Sigmoid colon (tissue), 7 donors: ENCODE data around the gene FBXL19. TPM values are rescaled to one million over a fixed set of nuclear protein-coding genes. Genes with fewer than 3 reads are reported as not detected.

Experiments used
- DNase-seq: peaks from one replicate; pipeline ENCODE4 v3.0.0-alpha.2; 2019
- H3K27ac ChIP-seq, 4 donors: fragments of 200-600 bp; sonication (generic); one replicate each; pipeline ENCODE4 v1.5.1; 2016 to 2019; ENCODE audit warnings: mild to moderate bottlenecking in 1 of 4
- H3K27me3 ChIP-seq, 3 donors: fragments of 200-600 bp; sonication (generic); one replicate each; pipeline ENCODE4 v1.5.1; 2019; ENCODE audit warnings: mild to moderate bottlenecking in 1 of 3
- H3K36me3 ChIP-seq, 4 donors: fragments of 200-600 bp; sonication (generic); one replicate each; pipeline ENCODE4 v1.5.1; 2016 to 2019
- H3K4me1 ChIP-seq, 4 donors: fragments of 200-600 bp; sonication (generic); one replicate each; pipeline ENCODE4 v1.5.1; 2017 to 2019
- H3K4me3 ChIP-seq, 4 donors: fragments of 200-600 bp; sonication (generic); one replicate each; pipeline ENCODE4 v1.5.1; 2017 to 2019; ENCODE audit warnings: mild to moderate bottlenecking in 2 of 4, moderate library complexity in 1 of 4
- H3K9me3 ChIP-seq, 4 donors: fragments of 200-600 bp in 3 of 4; sonication (generic) in 3 of 4; one replicate each; pipeline versions ENCODE4 v1.5.1 to v1.6.1; 2013 to 2019
- CTCF ChIP-seq, 4 experiments: fragments of 450-650 bp in 3 of 4; fragments of 200-600 bp in 1 of 4; IDR thresholded peaks; one replicate each; pipeline ENCODE4 v1.5.1; 2016 to 2019; ENCODE audit warnings: antibody characterized with exemption in 4 of 4, mild to moderate bottlenecking in 3 of 4, moderate library complexity in 2 of 4
- EP300 ChIP-seq, 4 donors: sonication (generic); formaldehyde crosslinking; IDR thresholded peaks; one replicate each; pipeline ENCODE4 v1.6.1; 2017; ENCODE audit warnings: antibody characterized with exemption in 4 of 4
- POLR2A ChIP-seq, 2 donors: fragments of 450-650 bp; IDR thresholded peaks; one replicate each; pipeline ENCODE4 v1.6.1; 2016; ENCODE audit warnings: antibody characterized with exemption in 2 of 2, mild to moderate bottlenecking in 2 of 2, moderate library complexity in 2 of 2
- POLR2AphosphoS5 ChIP-seq, 4 donors: sonication (generic); formaldehyde crosslinking; IDR thresholded peaks; one replicate each; pipeline ENCODE4 v1.6.1; 2017; ENCODE audit warnings: antibody characterized with exemption in 4 of 4
- WGBS, 2 donors: extraction: QIAGEN DNeasy Blood & Tissue Kit; methylation state at CpG; one replicate each; pipeline ENCODE4 v1.1.7; 2013; 5-methylcytosine and 5-hydroxymethylcytosine counted together
- intact Hi-C: fragments of 100-400 bp; cut with DNase I; formaldehyde crosslinking; loops from one replicate; pipeline ENCODE4 v1.15.1; 2023
- polyA plus RNA-seq, 3 donors: library from polyadenylated mRNA; stranded (reverse); fragments of 200-250 nt; gene quantifications; one replicate each; pipeline ENCODE4 v1.2.3, GENCODE V29; 2013
- total RNA-seq, 4 donors: library from RNA; depleted of rRNA; stranded (reverse); fragments of >200 nt; gene quantifications; one replicate each; pipeline ENCODE4 v1.1.0, GENCODE V29; 2016
- donor health status: healthy with polysubstance abuse.
- donor health status: Bipolar disorder and iron deficiency.
- donor health status: healthy.

The FBXL19 gene
- total and polyA plus RNA-seq, 7 donors: 3.0 to 32.7 (median 10.3) TPM

DNA sequence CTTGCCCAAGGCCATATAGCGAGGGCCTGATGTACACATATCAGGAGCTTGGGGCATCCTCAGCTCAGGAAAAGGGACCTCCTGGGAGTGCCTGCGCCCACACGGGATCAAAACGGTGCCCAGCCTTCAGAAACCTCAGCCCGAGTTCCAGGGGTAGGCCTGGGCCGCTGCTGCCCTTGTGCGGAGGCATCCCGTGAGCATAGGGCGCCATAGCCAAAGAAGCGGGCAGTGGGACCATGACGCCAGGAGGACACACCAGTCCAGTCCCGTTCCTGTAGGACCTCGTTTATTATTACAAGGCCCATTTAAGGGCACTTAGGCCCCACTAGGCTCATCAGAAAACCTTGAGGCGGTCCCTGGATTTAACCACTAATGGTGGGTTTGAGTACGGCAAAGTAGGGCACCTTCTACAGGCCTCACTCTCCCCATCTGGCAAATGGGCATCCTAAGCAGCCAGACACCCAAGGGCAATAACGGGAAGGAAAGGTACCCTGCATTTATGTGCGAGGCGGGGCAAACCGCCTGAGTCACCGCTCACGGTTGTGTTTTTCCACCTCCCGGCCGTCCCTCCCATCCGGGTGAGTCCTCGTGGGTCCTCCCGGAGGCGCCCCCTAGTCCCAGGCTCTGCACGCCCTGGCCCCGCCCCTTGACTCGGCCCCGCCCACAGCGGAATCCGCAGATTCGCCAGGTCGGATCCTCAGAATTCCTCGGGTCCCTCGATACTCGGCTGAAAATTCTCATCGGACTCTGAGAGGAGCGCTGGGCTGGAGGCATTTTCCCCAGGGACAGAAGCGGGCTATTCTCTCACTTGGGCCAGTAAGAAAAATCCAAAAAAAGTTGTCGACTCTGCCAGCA, 33.5 kb downstream of the FBXL19 start:
- Histone ChIP-seq H3K9me3 (no peaks in the 10 kb centered on the region), H3K27me3 (no peaks in the 10 kb centered on the region), H3K36me3 (peaks cover 19 to 31% (median 20%) of the 10 kb centered on the region in 4 donors), H3K27ac (peak overlapping the region; percentile 96 to 98 (median 97)), H3K4me1 (peaks cover 0 to 47% (median 33%) of the 10 kb centered on the region in 4 donors), H3K4me3 (peak overlapping the region; percentile 63 to 88 (median 82))
- peak; percentile 93 for DNase-seq
- TF ChIP-seq EP300 (IDR thresholded peaks at IDR 0.05): no peak
- TF ChIP-seq CTCF (IDR thresholded peaks at IDR 0.05): no peak
- no peak for TF ChIP-seq POLR2AphosphoS5 (IDR thresholded peaks at IDR 0.05)
- no peak for TF ChIP-seq POLR2A (IDR thresholded peaks at IDR 0.05)
- WGBS, 2 donors: 24 to 28% methylated on average over 42 of the region's 42 CpGs
- intact Hi-C loops: loop anchor here (10.0 kb wide), 1 partner anchor 498 kb away; the partner anchor contains the start of gene ARMC5

GRCh38 chr16:30957456-30958174, 34.2 kb downstream of the FBXL19 start, which contains the start of gene SETD1A:
TSS of gene SETD1A (plus strand) at chr16:30957754. CDS start at chr16:30958732, 978 bp downstream.
- intact Hi-C loops: loop anchor here (10.0 kb wide), 1 partner anchor 497 kb away; the partner anchor contains the start of gene ARMC5
- H3K27me3 ChIP-seq: no peaks in the 10 kb centered on the region
- H3K4me1 ChIP-seq: peaks cover 0 to 39% (median 27%) of the 10 kb centered on the region in 4 donors
- no peaks in the 10 kb centered on the region for H3K9me3 ChIP-seq
- peak within 1 kb of the TSS; percentile 96 to 98 (median 97) for H3K27ac ChIP-seq
- WGBS, 2 donors: 0% methylated on average over 85 of the region's 85 CpGs
- peak; percentile 99 for DNase-seq
- TF ChIP-seq EP300 (IDR thresholded peaks at IDR 0.05) (no peak), POLR2AphosphoS5 (IDR thresholded peaks at IDR 0.05) (peak; percentile 46 to 81 (median 67)), CTCF (IDR thresholded peaks at IDR 0.05) (peak in 2 of 4 experiments; percentile 28 to 42), POLR2A (IDR thresholded peaks at IDR 0.05) (peak; percentile 9 to 33)
- peaks cover 25 to 38% (median 27%) of the 10 kb centered on the region in 4 donors for H3K36me3 ChIP-seq
- H3K4me3 ChIP-seq: peak within 1 kb of the TSS; percentile 63 to 88 (median 82)

GRCh38 chr16:30958175-30959079, 35.1 kb downstream of the FBXL19 start:
- Histone ChIP-seq H3K36me3 (peaks cover 29 to 47% (median 35%) of the 10 kb centered on the region in 4 donors), H3K4me3 (peak overlapping the region; percentile 63 to 88 (median 82)), H3K9me3 (no peaks in the 10 kb centered on the region), H3K4me1 (peaks cover 0 to 31% (median 22%) of the 10 kb centered on the region in 4 donors), H3K27me3 (no peaks in the 10 kb centered on the region), H3K27ac (peak overlapping the region; percentile 96 to 98 (median 97))
- DNase-seq: no peak
- TF ChIP-seq EP300 (IDR thresholded peaks at IDR 0.05) (no peak), POLR2A (IDR thresholded peaks at IDR 0.05) (no peak), POLR2AphosphoS5 (IDR thresholded peaks at IDR 0.05) (no peak), CTCF (IDR thresholded peaks at IDR 0.05) (no peak)
- WGBS, 2 donors: 12 to 14% methylated on average over 55 of the region's 55 CpGs
- intact Hi-C loops: loop anchor here (10.0 kb wide), 1 partner anchor 496 kb away; the partner anchor contains the start of gene ARMC5

DNA sequence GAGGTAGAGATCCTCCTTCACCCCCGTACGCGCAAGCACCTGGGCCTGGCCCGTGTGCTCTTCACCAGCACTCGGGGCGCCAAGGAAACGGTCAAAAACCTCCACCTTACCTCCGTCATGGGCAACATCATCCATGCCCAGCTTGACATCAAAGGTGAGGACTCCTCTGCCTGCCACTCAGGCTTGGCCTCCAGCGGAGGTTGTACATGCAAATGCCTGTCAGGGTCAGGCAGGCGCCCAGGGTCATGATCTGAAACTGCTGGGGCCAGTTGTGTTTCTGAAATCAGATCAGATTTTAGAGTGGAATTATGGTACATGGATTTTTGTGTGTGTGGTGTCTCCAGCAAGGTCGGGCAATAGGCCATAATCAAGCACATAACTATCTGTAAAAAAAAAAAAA, 38.0 kb downstream of the FBXL19 start:
- no peak overlapping the region for H3K4me3 ChIP-seq
- H3K4me1 ChIP-seq: peaks cover 0 to 20% (median 16%) of the 10 kb centered on the region in 4 donors
- WGBS, 2 donors: 94% methylated on average over 11 of the region's 11 CpGs
- intact Hi-C loops: no loop called here
- H3K36me3 ChIP-seq: peaks cover 54 to 76% (median 65%) of the 10 kb centered on the region in 4 donors
- no peak overlapping the region for H3K27ac ChIP-seq
- H3K9me3 ChIP-seq: no peaks in the 10 kb centered on the region
- DNase-seq: no peak
- H3K27me3 ChIP-seq: no peaks in the 10 kb centered on the region
- TF ChIP-seq EP300 (IDR thresholded peaks at IDR 0.05) (no peak), CTCF (IDR thresholded peaks at IDR 0.05) (no peak), POLR2A (IDR thresholded peaks at IDR 0.05) (no peak), POLR2AphosphoS5 (IDR thresholded peaks at IDR 0.05) (no peak)
